Body of pancreas (tissue), 4 donors: Measurements from ENCODE around the gene PLCH1.

Source experiments
- CTCF ChIP-seq, 7 experiments: fragments of 450-650 bp in 4 of 7; fragments of 200-600 bp in 3 of 7; sonication (generic) in 3 of 7; IDR thresholded peaks; one replicate each; pipeline ENCODE4 v1.5.1; 2016 to 2019; ENCODE audit warnings: antibody characterized with exemption in 7 of 7
- POLR2A ChIP-seq, 3 donors: fragments of 450-650 bp; IDR thresholded peaks; one replicate each; pipeline ENCODE4 v1.6.1; 2016; ENCODE audit warnings: antibody characterized with exemption in 3 of 3, mild to moderate bottlenecking in 2 of 3

GRCh38 chr3:155329513-155330048 lies 415.3 kb downstream of the PLCH1 start:
- TF ChIP-seq CTCF (IDR thresholded peaks at IDR 0.05) (no peak), POLR2A (IDR thresholded peaks at IDR 0.05) (no peak)
